CD4-positive, alpha-beta T cell (primary cell): ENCODE data around the gene PRPF8. TPM values are rescaled to one million over a fixed set of nuclear protein-coding genes. Genes with fewer than 3 reads are reported as not detected.
A peak's percentile ranks its signal among the peaks of the same experiment; 100 is the strongest.

Experiments
- ATAC-seq: fragments of 200-7000 bp; cut with Tn5 transposase; one replicate; pipeline ENCODE4 v1.10.0; 2022; ENCODE audit warnings: mild to moderate bottlenecking; ENCODE audit not compliant: poor library complexity
- CTCF ChIA-PET: fragments of 350-600 bp; sonication (Branson Sonifier 250); formaldehyde crosslinking; loops from one replicate; lab custom pipeline; 2021; ENCODE audit warnings: antibody characterized with exemption, inconsistent platforms; lab: Charles Lee
- POLR2A ChIA-PET: fragments of 350-600 bp; sonication (Branson Sonifier 250); formaldehyde crosslinking; loops from one replicate; lab custom pipeline; 2021; ENCODE audit warnings: antibody characterized with exemption, inconsistent platforms; lab: Charles Lee
- DNase-seq, 14 experiments: peaks; one replicate each; pipeline ENCODE4 v3.0.0-alpha.2; 2013 to 2020; ENCODE audit warnings: mixed read lengths in 2 of 14
- H3K27ac ChIP-seq, 2 donors: one replicate each; pipeline versions ENCODE4 v1.5.1 to v1.7.0; 2013; ENCODE audit warnings: low read length in 2 of 2, low read depth in 1 of 2, mild to moderate bottlenecking in 1 of 2
- H3K27me3 ChIP-seq, 2 experiments: 1 replicate in 1 of 2; 2 replicates in 1 of 2; pipeline versions ENCODE4 v1.6.1 to v1.7.0; 2013; ENCODE audit warnings: low read length in 2 of 2, control low read depth in 1 of 2, mild to moderate bottlenecking in 1 of 2, moderate library complexity in 1 of 2; ENCODE audit not compliant: insufficient read depth in 2 of 2, control insufficient read depth in 1 of 2
- H3K36me3 ChIP-seq: one replicate; pipeline ENCODE4 v1.6.1; 2013; ENCODE audit warnings: low read length, control low read depth; ENCODE audit not compliant: insufficient read depth
- H3K4me1 ChIP-seq: one replicate; pipeline ENCODE4 v1.6.1; 2013; ENCODE audit warnings: low read length, control low read depth; ENCODE audit not compliant: insufficient read depth
- H3K4me3 ChIP-seq: one replicate; pipeline ENCODE4 v1.5.1; 2013; ENCODE audit warnings: mild to moderate bottlenecking, low read length, moderate library complexity
- H3K9me3 ChIP-seq, 2 experiments: 1 replicate in 1 of 2; 2 replicates in 1 of 2; pipeline versions ENCODE4 v1.6.1 to v1.7.0; 2013; ENCODE audit warnings: low read length in 2 of 2, mild to moderate bottlenecking in 2 of 2, control low read depth in 1 of 2, moderate library complexity in 1 of 2; ENCODE audit not compliant: control insufficient read depth in 1 of 2, insufficient read depth in 1 of 2
- H3K27ac Mint-ChIP-seq: one replicate; pipeline ENCODE4 v1.8.0; 2020; ENCODE audit warnings: mixed read lengths
- H3K27me3 Mint-ChIP-seq: one replicate; pipeline ENCODE4 v1.8.0; 2021; ENCODE audit warnings: mixed read lengths
- H3K36me3 Mint-ChIP-seq: one replicate; pipeline ENCODE4 v1.8.0; 2021; ENCODE audit warnings: low read depth, mixed read lengths
- H3K4me1 Mint-ChIP-seq: one replicate; pipeline ENCODE4 v1.8.0; 2021; ENCODE audit warnings: low read depth, mixed read lengths
- H3K4me3 Mint-ChIP-seq: one replicate; pipeline ENCODE4 v1.8.0; 2020; ENCODE audit warnings: mild to moderate bottlenecking, mixed read lengths
- H3K9me3 Mint-ChIP-seq: one replicate; pipeline ENCODE4 v1.8.0; 2020; ENCODE audit warnings: mixed read lengths
- intact Hi-C, 2 experiments: fragments of 100-400 bp; cut with DNase I in 1 of 2; cut with micrococcal nuclease in 1 of 2; formaldehyde crosslinking; loops; one replicate each; pipeline versions ENCODE4 v1.15.1 to v1.9.0; 2023 to 2025; cut with DNase I, micrococcal nuclease
- polyA plus RNA-seq, 2 donors: library from polyadenylated mRNA; unstranded; fragments of 120-200 nt; gene quantifications; one replicate each; pipeline ENCODE4 v1.2.1, GENCODE V29; 2013
- total RNA-seq, 174 experiments: library from RNA in 2 of 174; stranded (reverse) in 2 of 174; gene quantifications; one replicate each; pipeline ENCODE4 v1.2.3 and lab custom pipeline; 2021 to 2026
- TF ChIP-seq, protein P1 (sequence below): fragments of 200-600 bp; IDR thresholded peaks from one replicate; pipeline ENCODE4 v1.8.0; 2022; ENCODE audit warnings: antibody characterized with exemption, mild to moderate bottlenecking

The PRPF8 gene
- total RNA-seq (100 to 1,000 TPM; 550 to 572 TPM), total RNA-seq (lab: John Stamatoyannopoulos, UW) (207 to 870 (median 477) reads per million in 172 experiments)
- polyA plus RNA-seq (2013, experiment 1 of 2) = 172 TPM
- 188 TPM for polyA plus RNA-seq (2013, experiment 2 of 2)

DNA sequence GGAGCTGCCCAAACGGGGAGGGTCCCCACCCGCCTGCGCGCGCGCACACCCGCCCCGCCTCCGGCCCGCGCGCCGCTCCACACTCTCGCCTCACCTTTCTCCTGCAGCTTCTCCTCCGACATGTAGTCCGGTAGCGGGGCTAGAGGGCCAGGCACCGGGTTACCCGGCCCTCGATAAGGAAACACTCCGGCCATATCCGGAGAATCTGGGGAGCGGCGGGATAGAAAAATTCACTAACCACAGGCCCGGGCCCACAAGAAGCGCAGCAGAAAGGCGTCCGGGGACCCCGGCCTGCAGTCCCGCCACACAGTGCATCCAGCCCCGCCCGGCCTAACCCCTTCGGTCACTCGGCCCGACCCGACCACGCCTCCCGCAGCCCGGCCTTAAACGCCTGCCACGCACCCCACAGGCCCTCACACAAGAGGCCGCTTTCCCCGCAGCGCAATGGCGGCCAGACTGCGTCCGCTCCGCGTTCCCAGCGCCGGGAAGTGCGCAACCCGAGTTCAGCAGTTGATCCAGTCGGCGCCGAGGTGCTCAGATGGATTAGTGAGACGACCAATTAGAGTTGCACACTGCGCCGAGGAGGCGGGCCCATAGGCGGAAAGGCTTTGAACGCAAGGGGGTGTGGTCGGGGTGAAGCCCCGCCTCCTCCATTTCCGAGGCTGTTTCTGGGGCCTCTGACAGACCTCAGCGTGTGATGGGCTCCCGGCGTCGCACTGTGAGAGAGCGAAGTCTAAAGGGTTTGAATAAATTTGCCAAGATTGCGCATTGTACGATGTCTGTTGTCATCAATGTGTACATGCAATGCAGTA lies at the start of gene PRPF8:
Gene PRPF8 (minus strand): TSS at position 490 of the 812 bp plus-strand sequence. CDS start 296 bp downstream, at position 194.
- POLR2A ChIA-PET = interaction anchor here (0.6 to 3.5 kb wide), 28 partner anchors 12 to 1365 kb away, joined by 3 to 52 read pairs (median 4); partner anchors contain the start of genes RILP, RPA1, SCARF1 and SLC43A2

DNA sequence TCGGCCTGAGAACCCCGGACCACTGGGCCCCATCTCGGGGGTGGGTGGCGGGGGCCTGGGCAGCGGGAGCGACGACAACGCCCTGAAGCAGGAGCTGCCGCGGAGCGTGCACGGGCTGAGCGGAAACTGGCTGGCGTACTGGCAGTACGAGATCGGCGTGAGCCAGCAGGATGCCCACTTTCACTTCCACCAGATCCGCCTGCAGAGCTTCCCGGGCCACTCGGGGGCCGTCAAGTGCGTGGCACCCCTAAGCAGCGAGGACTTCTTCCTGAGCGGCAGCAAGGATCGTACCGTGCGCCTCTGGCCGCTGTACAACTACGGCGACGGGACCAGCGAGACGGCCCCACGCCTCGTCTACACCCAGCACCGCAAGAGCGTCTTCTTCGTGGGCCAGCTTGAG lies 49.1 kb upstream of the PRPF8 start:
- no peaks in the 10 kb centered on the region for H3K27me3 ChIP-seq
- H3K4me1 ChIP-seq = peaks cover 32% of the 10 kb centered on the region
- ATAC-seq (no peak), DNase-seq (peak in 1 of 14 experiments; percentile 15)
- H3K27ac ChIP-seq = no peak overlapping the region
- H3K4me3 Mint-ChIP-seq = no peak overlapping the region
- no peaks in the 10 kb centered on the region for H3K9me3 ChIP-seq
- intact Hi-C loops = no loop called here
- POLR2A ChIA-PET = no interaction called here
- H3K36me3 ChIP-seq = peaks cover 68% of the 10 kb centered on the region
- peaks cover 21% of the 10 kb centered on the region for H3K4me1 Mint-ChIP-seq
- no peak overlapping the region for H3K27ac Mint-ChIP-seq
- TF ChIP-seq, protein P1, sequence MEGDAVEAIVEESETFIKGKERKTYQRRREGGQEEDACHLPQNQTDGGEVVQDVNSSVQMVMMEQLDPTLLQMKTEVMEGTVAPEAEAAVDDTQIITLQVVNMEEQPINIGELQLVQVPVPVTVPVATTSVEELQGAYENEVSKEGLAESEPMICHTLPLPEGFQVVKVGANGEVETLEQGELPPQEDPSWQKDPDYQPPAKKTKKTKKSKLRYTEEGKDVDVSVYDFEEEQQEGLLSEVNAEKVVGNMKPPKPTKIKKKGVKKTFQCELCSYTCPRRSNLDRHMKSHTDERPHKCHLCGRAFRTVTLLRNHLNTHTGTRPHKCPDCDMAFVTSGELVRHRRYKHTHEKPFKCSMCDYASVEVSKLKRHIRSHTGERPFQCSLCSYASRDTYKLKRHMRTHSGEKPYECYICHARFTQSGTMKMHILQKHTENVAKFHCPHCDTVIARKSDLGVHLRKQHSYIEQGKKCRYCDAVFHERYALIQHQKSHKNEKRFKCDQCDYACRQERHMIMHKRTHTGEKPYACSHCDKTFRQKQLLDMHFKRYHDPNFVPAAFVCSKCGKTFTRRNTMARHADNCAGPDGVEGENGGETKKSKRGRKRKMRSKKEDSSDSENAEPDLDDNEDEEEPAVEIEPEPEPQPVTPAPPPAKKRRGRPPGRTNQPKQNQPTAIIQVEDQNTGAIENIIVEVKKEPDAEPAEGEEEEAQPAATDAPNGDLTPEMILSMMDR = no peak
- no peaks in the 10 kb centered on the region for H3K9me3 Mint-ChIP-seq
- no peak overlapping the region for H3K4me3 ChIP-seq
- H3K36me3 Mint-ChIP-seq = peaks cover 42% of the 10 kb centered on the region
- CTCF ChIA-PET = no interaction called here
- H3K27me3 Mint-ChIP-seq = no peaks in the 10 kb centered on the region

More for the DNA sequence above, at the start of gene PRPF8:
- intact Hi-C loops = loop anchor here (1.0 to 10.0 kb wide), 3 partner anchors 32 to 360 kb away; partner anchors contain the start of genes OVCA2 (in 1 of the 2), RILP (in 1 of the 2) and SCARF1 (in 1 of the 2)
- CTCF ChIA-PET = interaction anchor here (0.7 to 1.1 kb wide), 3 partner anchors 16 to 37 kb away, joined by 4 to 6 read pairs (median 5); partner anchors contain the start of gene RILP
- Mint-ChIP-seq H3K4me1 (peaks cover 49% of the 10 kb centered on the region), H3K36me3 (peaks cover 53% of the 10 kb centered on the region), H3K27ac (peak within 1 kb of the TSS; percentile 96), H3K4me3 (peak within 1 kb of the TSS; percentile 99), H3K9me3 (no peaks in the 10 kb centered on the region), H3K27me3 (no peaks in the 10 kb centered on the region)
- Histone ChIP-seq H3K36me3 (peaks cover 37% of the 10 kb centered on the region), H3K27me3 (no peaks in the 10 kb centered on the region), H3K9me3 (no peaks in the 10 kb centered on the region), H3K27ac (peak within 1 kb of the TSS; percentile 86 to 95), H3K4me3 (peak within 1 kb of the TSS; percentile 93), H3K4me1 (peaks cover 33% of the 10 kb centered on the region)
- TF ChIP-seq, protein P1 = no peak
- DNase-seq (peak; percentile 97 to 99 (median 98)), ATAC-seq (peak; percentile 96)

DNA sequence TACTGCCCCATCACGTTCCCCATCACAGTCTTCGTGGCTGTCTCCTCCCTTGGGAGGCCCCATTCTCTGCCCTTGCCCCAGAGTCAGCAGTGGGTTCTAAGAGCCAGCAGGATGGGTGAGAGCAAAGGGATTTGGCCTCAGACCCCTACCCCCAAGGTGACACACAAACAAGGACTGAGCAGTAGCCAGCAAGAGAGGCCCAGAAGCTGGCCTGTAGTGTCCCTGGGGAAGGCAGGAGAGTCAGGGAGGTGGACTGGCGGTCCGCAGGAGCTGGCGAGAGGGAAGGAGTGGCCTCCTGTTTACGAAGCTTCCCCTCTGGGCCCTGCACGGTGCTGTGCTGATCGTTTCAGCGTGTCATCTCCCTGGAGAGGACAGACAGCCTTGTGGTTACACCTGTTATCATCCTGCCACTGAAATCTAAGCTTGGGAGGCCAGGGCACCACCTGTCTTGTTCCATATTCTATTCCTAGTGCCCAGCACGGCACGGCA lies 48.2 kb upstream of the PRPF8 start:
- no peak for ATAC-seq
- peaks cover 48% of the 10 kb centered on the region for H3K36me3 Mint-ChIP-seq
- TF ChIP-seq, protein P1 = no peak
- peaks cover 74% of the 10 kb centered on the region for H3K36me3 ChIP-seq
- POLR2A ChIA-PET = no interaction called here
- H3K27me3 ChIP-seq = no peaks in the 10 kb centered on the region
- CTCF ChIA-PET = no interaction called here
- no peaks in the 10 kb centered on the region for H3K9me3 Mint-ChIP-seq
- no peaks in the 10 kb centered on the region for H3K27me3 Mint-ChIP-seq
- H3K9me3 ChIP-seq = no peaks in the 10 kb centered on the region
- peaks cover 38% of the 10 kb centered on the region for H3K4me1 ChIP-seq
- no peak overlapping the region for H3K27ac Mint-ChIP-seq
- no peak for DNase-seq
- intact Hi-C loops = no loop called here
- no peak overlapping the region for H3K27ac ChIP-seq
- no peak overlapping the region for H3K4me3 ChIP-seq
- H3K4me1 Mint-ChIP-seq = peaks cover 21% of the 10 kb centered on the region
- H3K4me3 Mint-ChIP-seq = no peak overlapping the region
